A673 (cell line): Measurements from ENCODE around the gene GADD45A. TPM values are rescaled to one million over a fixed set of nuclear protein-coding genes. Genes with fewer than 3 reads are reported as not detected.

Experiments used
- BruUV-seq: library from RNA; stranded (reverse); fragments of 400-500 nt; replicated peaks from 2 replicates; lab custom pipeline; 2021; lab: Mats Ljungman, UMichigan
- CTCF ChIA-PET: fragments of 300-600 bp; sonication (Branson Sonifier 250); formaldehyde crosslinking; loops from one replicate; lab custom pipeline; 2022; ENCODE audit warnings: antibody characterized with exemption; lab: Charles Lee
- POLR2A ChIA-PET: fragments of 300-600 bp; sonication (Branson Sonifier 250); formaldehyde crosslinking; loops from one replicate; lab custom pipeline; 2022; ENCODE audit warnings: antibody characterized with exemption; ENCODE audit not compliant: low non-redundant PET; lab: Charles Lee
- DNase-seq: peaks from one replicate; pipeline ENCODE4 v3.0.0-alpha.2; 2015; ENCODE audit warnings: low spot score
- H3K27ac ChIP-seq: fragments of 200-600 bp; sonication (generic); 2 replicates; pipeline ENCODE4 v1.5.1; 2016; ENCODE audit warnings: mixed run types, low read depth, mild to moderate bottlenecking, mixed read lengths, antibody characterized with exemption, low read length; ENCODE audit not compliant: poor library complexity, severe bottlenecking
- H3K27me3 ChIP-seq: fragments of 200-600 bp; sonication (generic); replicated peaks from 2 replicates; pipeline ENCODE4 v1.6.1; 2017; ENCODE audit warnings: mixed run types, low read depth, mild to moderate bottlenecking, mixed read lengths, antibody characterized with exemption, low read length; ENCODE audit not compliant: insufficient read depth, poor library complexity
- H3K36me3 ChIP-seq: fragments of 200-600 bp; sonication (generic); 2 replicates; pipeline ENCODE4 v1.6.1; 2016; ENCODE audit warnings: mixed run types, mild to moderate bottlenecking, mixed read lengths, antibody characterized with exemption, low read length; ENCODE audit not compliant: insufficient read depth, poor library complexity, severe bottlenecking
- H3K4me1 ChIP-seq: fragments of 200-600 bp; sonication (generic); 2 replicates; pipeline ENCODE4 v1.6.1; 2017; ENCODE audit warnings: mixed run types, mild to moderate bottlenecking, mixed read lengths, antibody characterized with exemption, low read length; ENCODE audit not compliant: insufficient read depth, poor library complexity, severe bottlenecking
- H3K4me3 ChIP-seq: fragments of 200-600 bp; sonication (generic); 2 replicates; pipeline ENCODE4 v1.5.1; 2016; ENCODE audit warnings: low read depth, mixed run types, mild to moderate bottlenecking, mixed read lengths, low read length; ENCODE audit not compliant: poor library complexity, severe bottlenecking
- H3K9me3 ChIP-seq: fragments of 200-600 bp; sonication (generic); 2 replicates; pipeline ENCODE4 v1.6.1; 2016; ENCODE audit warnings: mixed run types, low read depth, mild to moderate bottlenecking, mixed read lengths, antibody characterized with exemption, low read length; ENCODE audit not compliant: poor library complexity, severe bottlenecking
- EZH2 ChIP-seq: fragments of 200-600 bp; sonication (generic); IDR thresholded peaks from 2 replicates; pipeline ENCODE4 v1.6.1; 2017; ENCODE audit warnings: borderline replicate concordance, low read depth, mild to moderate bottlenecking, mixed read lengths, antibody characterized with exemption, low read length; ENCODE audit not compliant: poor library complexity, severe bottlenecking
- intact Hi-C: fragments of 100-400 bp; cut with micrococcal nuclease; formaldehyde crosslinking; loops from one replicate; pipeline ENCODE4 v1.10.0; 2022; ENCODE audit not compliant: unreplicated experiment
- total RNA-seq: library from RNA; stranded (reverse); gene quantifications from 2 replicates; pipeline ENCODE4 v1.2.3, GENCODE V29; 2021
- TF ChIP-seq, protein P1 (sequence below): fragments of 300-800, 200-600 bp; sonication (generic); conservative IDR thresholded peaks from 2 replicates; pipeline ENCODE4 v1.5.1; 2017; ENCODE audit warnings: low read depth, mild to moderate bottlenecking, antibody characterized with exemption, low read length, moderate library complexity, mixed read lengths

Gene GADD45A
- total RNA-seq, 1 experiment from 2014 or later, result 39.7 TPM

DNA sequence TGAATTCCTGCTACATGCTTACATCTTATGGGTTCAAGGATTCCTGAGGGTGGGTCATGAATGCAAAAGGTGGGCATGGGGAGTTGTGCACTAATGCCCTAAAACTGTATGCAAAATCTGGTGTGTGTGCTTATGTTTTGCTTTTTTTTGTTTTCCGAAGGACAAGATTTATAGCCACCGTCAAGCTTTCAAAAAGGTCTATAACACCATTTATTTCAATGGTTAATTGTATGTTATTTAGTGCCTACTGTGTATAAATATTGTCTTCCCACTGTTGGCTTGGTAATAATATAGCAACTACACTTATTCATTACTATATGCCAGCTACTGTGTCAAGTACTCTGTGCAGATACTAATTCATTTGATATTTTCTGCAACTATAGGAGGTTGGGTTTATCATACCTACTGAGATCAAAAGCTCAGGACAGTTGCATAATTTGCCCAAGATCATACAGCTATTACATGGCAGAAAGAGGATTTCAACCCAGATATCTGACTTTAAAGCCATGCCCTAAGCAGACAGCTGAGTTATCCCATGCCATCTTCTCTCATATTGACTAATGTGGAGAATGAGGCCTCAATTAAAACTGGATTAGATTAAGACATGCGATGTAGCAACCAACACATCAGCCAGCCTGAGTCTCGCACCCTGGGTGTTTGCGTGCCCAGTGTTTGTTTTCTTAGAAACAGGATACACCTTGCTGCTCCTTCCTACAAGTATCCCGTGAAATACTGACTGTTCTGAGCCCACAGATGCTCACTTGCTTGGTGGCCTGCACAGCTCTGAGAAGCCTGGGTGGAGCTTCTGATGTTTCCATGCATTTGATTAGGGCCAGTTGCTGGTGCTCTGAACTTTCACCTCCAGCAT, 34.6 kb downstream of the GADD45A start:
- intact Hi-C loops, result no loop called here
- no peaks in the 10 kb centered on the region for H3K36me3 ChIP-seq
- ChIA-PET POLR2A (no interaction called here), CTCF (no interaction called here)
- TF ChIP-seq, protein P1, sequence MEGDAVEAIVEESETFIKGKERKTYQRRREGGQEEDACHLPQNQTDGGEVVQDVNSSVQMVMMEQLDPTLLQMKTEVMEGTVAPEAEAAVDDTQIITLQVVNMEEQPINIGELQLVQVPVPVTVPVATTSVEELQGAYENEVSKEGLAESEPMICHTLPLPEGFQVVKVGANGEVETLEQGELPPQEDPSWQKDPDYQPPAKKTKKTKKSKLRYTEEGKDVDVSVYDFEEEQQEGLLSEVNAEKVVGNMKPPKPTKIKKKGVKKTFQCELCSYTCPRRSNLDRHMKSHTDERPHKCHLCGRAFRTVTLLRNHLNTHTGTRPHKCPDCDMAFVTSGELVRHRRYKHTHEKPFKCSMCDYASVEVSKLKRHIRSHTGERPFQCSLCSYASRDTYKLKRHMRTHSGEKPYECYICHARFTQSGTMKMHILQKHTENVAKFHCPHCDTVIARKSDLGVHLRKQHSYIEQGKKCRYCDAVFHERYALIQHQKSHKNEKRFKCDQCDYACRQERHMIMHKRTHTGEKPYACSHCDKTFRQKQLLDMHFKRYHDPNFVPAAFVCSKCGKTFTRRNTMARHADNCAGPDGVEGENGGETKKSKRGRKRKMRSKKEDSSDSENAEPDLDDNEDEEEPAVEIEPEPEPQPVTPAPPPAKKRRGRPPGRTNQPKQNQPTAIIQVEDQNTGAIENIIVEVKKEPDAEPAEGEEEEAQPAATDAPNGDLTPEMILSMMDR, result no peak
- no peak for TF ChIP-seq EZH2
- no peak for DNase-seq
- H3K4me3 ChIP-seq, result no peak overlapping the region
- H3K9me3 ChIP-seq, result no peaks in the 10 kb centered on the region
- no TSS peak for BruUV-seq
- no peak overlapping the region for H3K27ac ChIP-seq
- no peaks in the 10 kb centered on the region for H3K27me3 ChIP-seq
- H3K4me1 ChIP-seq, result peaks cover 42% of the 10 kb centered on the region

DNA sequence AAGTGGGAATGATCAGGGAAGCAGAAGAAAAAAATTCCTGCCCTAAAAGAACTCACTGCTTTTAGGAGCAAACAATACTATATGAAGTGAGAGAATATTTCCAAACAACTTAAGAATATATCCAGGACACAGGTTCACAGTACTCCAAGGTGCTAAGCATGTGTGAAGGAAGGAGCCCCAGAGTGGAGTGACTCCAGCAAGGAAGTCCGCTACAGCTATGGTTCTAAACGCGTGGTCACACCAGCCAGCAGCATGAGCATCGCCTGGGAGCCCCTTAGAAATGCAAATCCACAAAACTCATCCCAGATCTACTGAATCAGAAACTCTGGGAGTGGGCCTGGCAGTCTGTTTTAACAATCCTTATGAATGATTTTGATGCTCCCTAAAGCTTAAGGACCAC, 36.1 kb downstream of the GADD45A start:
- H3K36me3 ChIP-seq, result no peaks in the 10 kb centered on the region
- DNase-seq, result no peak

DNA sequence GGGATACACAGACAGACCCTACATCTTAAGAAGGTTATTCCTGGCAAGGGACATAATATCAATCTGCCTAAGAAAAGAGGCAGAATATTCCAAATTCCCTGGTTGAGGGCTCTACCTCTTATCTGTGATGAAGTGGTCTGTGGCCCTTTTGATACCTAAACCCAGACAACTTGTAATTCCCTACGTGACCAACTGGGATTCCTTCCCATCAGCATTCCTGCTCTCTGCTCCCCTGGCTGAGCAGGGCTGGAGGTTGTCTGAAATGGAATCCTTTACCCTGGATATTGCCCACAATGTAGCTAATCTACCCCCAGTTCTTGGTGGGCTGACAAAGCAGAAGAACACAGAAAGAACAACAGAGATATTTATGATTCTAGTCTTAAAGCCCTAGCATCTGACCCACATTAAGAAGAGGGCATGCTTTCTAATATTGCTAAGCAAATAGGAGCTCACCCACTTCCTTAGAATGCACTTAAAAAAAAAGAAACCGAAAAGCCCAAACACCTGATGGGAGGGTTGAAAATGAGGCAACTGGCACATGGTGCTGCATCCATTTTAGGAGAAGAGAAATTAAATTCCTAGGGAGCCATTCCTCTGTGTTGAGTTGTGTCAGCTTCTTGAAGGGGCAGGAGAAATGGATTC, 36.8 kb downstream of the GADD45A start:
- POLR2A ChIA-PET, result no interaction called here
- CTCF ChIA-PET, result no interaction called here
- intact Hi-C loops, result no loop called here

More for the DNA sequence above, 36.1 kb downstream of the GADD45A start:
- Histone ChIP-seq H3K4me1 (peaks cover 43% of the 10 kb centered on the region), H3K4me3 (no peak overlapping the region), H3K9me3 (no peaks in the 10 kb centered on the region), H3K27ac (no peak overlapping the region), H3K27me3 (no peaks in the 10 kb centered on the region)
- CTCF ChIA-PET, result no interaction called here
- TF ChIP-seq EZH2, result no peak
- TF ChIP-seq, protein P1, result no peak
- intact Hi-C loops, result no loop called here
- POLR2A ChIA-PET, result no interaction called here
- BruUV-seq, result no TSS peak

More for the DNA sequence above, 36.8 kb downstream of the GADD45A start:
- Histone ChIP-seq H3K9me3 (no peaks in the 10 kb centered on the region), H3K36me3 (no peaks in the 10 kb centered on the region), H3K27me3 (no peaks in the 10 kb centered on the region), H3K4me1 (peaks cover 36% of the 10 kb centered on the region), H3K4me3 (no peak overlapping the region), H3K27ac (no peak overlapping the region)
- no TSS peak for BruUV-seq
- TF ChIP-seq, protein P1, result no peak
- TF ChIP-seq EZH2, result no peak
- DNase-seq, result no peak
